Esophagus (tissue), 2 donors: Measurements from ENCODE around the gene PTGES2. TPM values are rescaled to one million over a fixed set of nuclear protein-coding genes. Genes with fewer than 3 reads are reported as not detected.
A peak's percentile ranks its signal among the peaks of the same experiment; 100 is the strongest.

Source experiments
- H3K27ac ChIP-seq, 2 donors: one replicate each; pipeline ENCODE4 v1.5.1; 2013; ENCODE audit warnings: low read depth in 2 of 2, mild to moderate bottlenecking in 2 of 2, inconsistent platforms in 1 of 2, low read length in 1 of 2, moderate library complexity in 1 of 2
- H3K27me3 ChIP-seq, 2 donors: one replicate each; pipeline ENCODE4 v1.6.1; 2013; ENCODE audit warnings: low read length in 2 of 2, control low read depth in 1 of 2, mild to moderate bottlenecking in 1 of 2; ENCODE audit not compliant: insufficient read depth in 2 of 2, control insufficient read depth in 1 of 2
- H3K36me3 ChIP-seq, 2 donors: one replicate each; pipeline ENCODE4 v1.6.1; 2013; ENCODE audit warnings: low read length in 1 of 2; ENCODE audit not compliant: control insufficient read depth in 2 of 2, insufficient read depth in 2 of 2
- H3K4me1 ChIP-seq, 2 donors: one replicate each; pipeline ENCODE4 v1.6.1; 2013; ENCODE audit warnings: low read length in 1 of 2; ENCODE audit not compliant: control insufficient read depth in 2 of 2, insufficient read depth in 2 of 2
- H3K4me3 ChIP-seq, 2 donors: one replicate each; pipeline ENCODE4 v1.5.1; 2013; ENCODE audit warnings: low read length in 2 of 2, mild to moderate bottlenecking in 2 of 2, low read depth in 1 of 2, moderate library complexity in 1 of 2
- H3K9me3 ChIP-seq, 2 donors: one replicate each; pipeline ENCODE4 v1.6.1; 2013; ENCODE audit warnings: mild to moderate bottlenecking in 2 of 2, low read depth in 1 of 2, low read length in 1 of 2, moderate library complexity in 1 of 2; ENCODE audit not compliant: control insufficient read depth in 2 of 2, insufficient read depth in 1 of 2
- WGBS, 2 donors: extraction: QIAGEN DNeasy Blood & Tissue Kit; methylation state at CpG; one replicate each; pipeline ENCODE4 v1.1.7; 2013; 5-methylcytosine and 5-hydroxymethylcytosine counted together
- polyA plus RNA-seq, 2 donors: library from polyadenylated mRNA; stranded (reverse); fragments of 200-250 nt; gene quantifications; one replicate each; pipeline ENCODE4 v1.2.3, GENCODE V29; 2013
- donor health status: healthy with polysubstance abuse.
- donor health status: Bipolar disorder and iron deficiency.

Gene PTGES2
- 10 to 100 TPM; 59.0 to 59.4 TPM for polyA plus RNA-seq

DNA sequence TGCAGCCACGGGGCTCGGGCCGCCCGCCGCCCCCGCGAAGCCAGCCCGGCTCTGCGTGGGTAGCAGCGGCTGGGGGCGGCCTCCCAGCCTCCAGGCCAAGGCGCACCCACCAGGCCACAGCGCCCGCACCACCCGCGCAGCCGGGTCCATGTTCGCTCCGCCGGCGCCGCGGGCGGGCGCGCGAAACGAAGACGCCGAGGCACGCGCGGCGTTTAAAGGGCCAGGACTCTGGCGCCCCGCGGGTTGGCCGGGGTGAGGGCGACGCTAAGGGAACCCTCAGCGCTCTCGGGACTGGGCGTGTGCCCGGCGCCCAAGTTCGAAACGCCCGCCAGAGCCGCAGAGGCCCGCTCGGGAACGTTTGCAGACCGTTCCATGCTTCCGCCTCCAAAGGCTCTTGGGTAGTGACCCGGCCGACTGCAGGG, at the start of gene PTGES2:
Gene PTGES2 (minus strand): TSS at position 162 of the 422 bp plus-strand sequence. CDS start 12 bp downstream, at position 150.
- Histone ChIP-seq H3K36me3 (peaks cover 4 to 21% of the 10 kb centered on the region in 2 donors), H3K4me1 (peaks cover 0 to 14% of the 10 kb centered on the region in 2 donors), H3K27me3 (no peaks in the 10 kb centered on the region), H3K4me3 (peak within 1 kb of the TSS; percentile 80 to 88), H3K9me3 (no peaks in the 10 kb centered on the region), H3K27ac (peak within 1 kb of the TSS; percentile 93 to 99)
- WGBS, 2 donors = 0% methylated on average over 56 of the region's 56 CpGs

GRCh38 chr9:128175726-128176125, 48.2 kb upstream of the PTGES2 start:
- H3K36me3 ChIP-seq = peaks cover 28 to 50% of the 10 kb centered on the region in 2 donors
- no peak overlapping the region for H3K4me3 ChIP-seq
- no peaks in the 10 kb centered on the region for H3K27me3 ChIP-seq
- WGBS, 2 donors = 96 to 97% methylated on average over 2 of the region's 2 CpGs
- H3K9me3 ChIP-seq = peaks cover 4 to 5% of the 10 kb centered on the region in 2 donors
- H3K4me1 ChIP-seq = no peaks in the 10 kb centered on the region
- no peak overlapping the region for H3K27ac ChIP-seq

DNA sequence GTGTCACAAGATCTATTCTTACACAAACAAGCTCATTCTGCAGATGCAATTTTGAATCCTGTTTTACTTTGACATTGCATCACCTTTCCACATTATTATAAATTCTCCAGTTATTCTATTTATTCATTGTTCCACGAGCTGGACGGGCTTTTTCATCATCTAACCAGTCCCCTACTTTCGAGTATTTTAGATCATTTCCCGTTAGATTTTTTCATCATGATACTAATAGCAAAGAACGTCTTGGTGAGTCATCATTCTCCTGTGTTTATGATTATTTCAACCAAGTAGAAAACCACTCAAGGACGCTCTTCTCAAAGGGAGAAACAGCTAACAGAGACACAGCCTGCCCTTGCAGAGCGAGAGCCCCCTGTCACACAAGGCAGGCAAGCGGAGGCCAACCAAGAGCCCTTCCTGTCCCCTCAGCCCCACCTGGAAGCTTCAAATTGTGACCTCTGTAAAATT, 47.6 kb upstream of the PTGES2 start:
- peaks cover 28 to 44% of the 10 kb centered on the region in 2 donors for H3K36me3 ChIP-seq
- H3K4me3 ChIP-seq = no peak overlapping the region
- no peak overlapping the region for H3K27ac ChIP-seq
- peaks cover 4 to 5% of the 10 kb centered on the region in 2 donors for H3K9me3 ChIP-seq
- H3K4me1 ChIP-seq = no peaks in the 10 kb centered on the region
- WGBS, 2 donors = 83 to 84% methylated on average over 8 of the region's 8 CpGs
- H3K27me3 ChIP-seq = no peaks in the 10 kb centered on the region

GRCh38 chr9:128174062-128174461, 46.5 kb upstream of the PTGES2 start:
- Histone ChIP-seq H3K27ac (no peak overlapping the region), H3K4me1 (no peaks in the 10 kb centered on the region), H3K27me3 (no peaks in the 10 kb centered on the region), H3K9me3 (peaks cover 3 to 4% of the 10 kb centered on the region in 2 donors), H3K36me3 (peaks cover 35 to 44% of the 10 kb centered on the region in 2 donors), H3K4me3 (no peak overlapping the region)
- 70 to 88% methylated on average over 4 of the region's 4 CpGs for WGBS, 2 donors

- 92 to 93% methylated on average over 8 of the region's 8 CpGs for WGBS, 2 donors
- Histone ChIP-seq H3K27ac (no peak overlapping the region), H3K36me3 (peaks cover 42 to 43% of the 10 kb centered on the region in 2 donors)
Measured at GRCh38 chr9:128169925-128170324, 42.4 kb upstream of the PTGES2 start.

GRCh38 chr9:128169492-128169891, 42.0 kb upstream of the PTGES2 start:
- Histone ChIP-seq H3K27ac (no peak overlapping the region), H3K36me3 (peaks cover 42 to 45% of the 10 kb centered on the region in 2 donors), H3K9me3 (no peaks in the 10 kb centered on the region), H3K27me3 (no peaks in the 10 kb centered on the region), H3K4me3 (no peak overlapping the region), H3K4me1 (peaks cover 0 to 2% of the 10 kb centered on the region in 2 donors)
- WGBS, 2 donors = 87 to 89% methylated on average over 8 of the region's 8 CpGs

More at GRCh38 chr9:128169925-128170324, 42.4 kb upstream of the PTGES2 start:
- no peaks in the 10 kb centered on the region for H3K27me3 ChIP-seq
- H3K4me1 ChIP-seq = peaks cover 0 to 2% of the 10 kb centered on the region in 2 donors
- H3K4me3 ChIP-seq = no peak overlapping the region
- no peaks in the 10 kb centered on the region for H3K9me3 ChIP-seq

DNA sequence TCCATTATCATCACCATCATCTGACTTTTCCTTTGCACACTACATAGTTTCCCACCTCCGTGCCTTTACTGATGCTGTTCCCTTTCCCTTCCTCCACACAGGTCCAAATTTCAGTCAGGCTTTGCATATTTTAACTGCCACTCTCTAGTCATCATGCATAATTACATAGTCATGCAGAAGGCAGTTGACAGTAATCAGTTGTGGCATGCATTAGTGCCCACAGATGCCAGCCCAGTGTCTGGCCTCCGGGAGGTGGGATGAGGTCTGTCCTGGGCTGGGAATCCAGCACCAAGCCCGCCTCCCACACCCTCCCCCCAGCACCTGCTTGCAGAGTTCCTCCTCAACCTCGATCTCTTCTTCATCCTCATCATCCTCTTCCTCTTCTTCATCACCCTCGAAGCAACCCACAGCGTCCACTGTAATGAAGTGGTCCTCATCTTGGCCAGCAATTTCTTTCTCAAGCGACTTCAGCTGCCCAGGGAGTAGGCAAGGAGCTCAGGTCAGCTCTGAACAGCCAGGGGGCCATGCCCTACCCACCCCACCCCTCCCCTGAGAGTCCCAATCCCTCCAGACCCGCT, 41.3 kb upstream of the PTGES2 start:
- Histone ChIP-seq H3K4me1 (peaks cover 0 to 2% of the 10 kb centered on the region in 2 donors), H3K36me3 (peaks cover 41 to 48% of the 10 kb centered on the region in 2 donors), H3K4me3 (no peak overlapping the region), H3K9me3 (no peaks in the 10 kb centered on the region), H3K27me3 (no peaks in the 10 kb centered on the region), H3K27ac (no peak overlapping the region)
- 86 to 90% methylated on average over 8 of the region's 8 CpGs for WGBS, 2 donors

- Histone ChIP-seq H3K4me1 (peaks cover 0 to 2% of the 10 kb centered on the region in 2 donors), H3K9me3 (no peaks in the 10 kb centered on the region), H3K27ac (no peak overlapping the region), H3K27me3 (no peaks in the 10 kb centered on the region), H3K36me3 (peaks cover 42 to 61% of the 10 kb centered on the region in 2 donors), H3K4me3 (no peak overlapping the region)
- 94 to 98% methylated on average over 4 of the region's 4 CpGs for WGBS, 2 donors
Measured at GRCh38 chr9:128167209-128167608, 39.7 kb upstream of the PTGES2 start.

DNA sequence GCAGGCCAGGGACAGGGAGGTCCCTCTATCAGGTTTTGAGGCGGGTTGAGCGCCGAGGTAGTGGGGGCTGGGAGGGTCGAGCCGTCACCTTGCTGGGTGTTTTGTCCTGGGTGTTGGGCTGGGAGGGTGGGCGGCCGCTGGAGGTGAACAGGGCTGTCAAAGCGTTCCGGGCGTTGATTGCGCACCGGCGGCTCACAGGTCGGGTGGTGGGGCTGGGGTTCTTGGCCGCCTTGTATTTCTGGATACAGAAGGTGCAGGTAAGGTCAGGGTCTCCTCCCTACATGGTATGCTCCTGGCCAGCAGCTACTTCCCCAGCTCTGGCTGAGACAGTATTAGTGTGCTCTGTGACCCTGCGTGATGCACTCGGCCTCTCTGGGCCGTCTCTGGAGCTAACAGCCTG, 38.6 kb upstream of the PTGES2 start:
- Histone ChIP-seq H3K4me1 (peaks cover 0 to 2% of the 10 kb centered on the region in 2 donors), H3K36me3 (peaks cover 42 to 63% of the 10 kb centered on the region in 2 donors), H3K4me3 (no peak overlapping the region), H3K27ac (no peak overlapping the region), H3K9me3 (no peaks in the 10 kb centered on the region), H3K27me3 (no peaks in the 10 kb centered on the region)
- WGBS, 2 donors = 96 to 97% methylated on average over 18 of the region's 18 CpGs
